ENCODE data around the gene ACADSB. TPM values are rescaled to one million over a fixed set of nuclear protein-coding genes. Genes with fewer than 3 reads are reported as not detected.

Gene ACADSB
- polyA plus RNA-seq, 1 of the 3 experiments (the other 2 are of a cell fraction), result 5.9 TPM

- ChIA-PET CTCF (interaction anchor here (0.8 kb wide), 1 partner anchor 318 kb away, joined by 3 read pairs; no protein-coding TSS in a partner anchor), POLR2A (no interaction called here)
- Histone ChIP-seq H3K4me1 (ENCODE audit: control insufficient read depth in 1 of 2, insufficient read depth in 2 of 2, low read depth in 1 of 2, low read length in 1 of 2) (no peaks in the 10 kb centered on the region), H3K9me2 (no peaks in the 10 kb centered on the region), H3K9me3 (no peaks in the 10 kb centered on the region), H3K36me3 (replicated peaks in 1 of 2; ENCODE audit: control insufficient read depth in 1 of 2, insufficient read depth in 2 of 2, low read length in 1 of 2) (no peaks in the 10 kb centered on the region), H3K9ac (no peak overlapping the region), H3K27ac (ENCODE audit: low read depth in 2 of 2, low read length in 1 of 2) (no peak overlapping the region), H3K79me2 (ENCODE audit: insufficient read depth) (no peaks in the 10 kb centered on the region), H4K20me1 (ENCODE audit: insufficient read depth) (no peaks in the 10 kb centered on the region), H3K4me3 (ENCODE audit: low read depth in 2 of 2, low read length in 1 of 2) (no peak overlapping the region), H3K27me3 (ENCODE audit: insufficient read depth) (no peaks in the 10 kb centered on the region), H3K4me2 (no peak overlapping the region), H2AFZ (ENCODE audit: low read depth) (no peak overlapping the region), H3F3A (replicated peaks; ENCODE audit: insufficient read depth) (no peaks in the 10 kb centered on the region)
- DNase-seq, result no peak
- 90% methylated on average over 2 of the region's 2 CpGs for WGBS (ENCODE audit: low lambda C conversion rate)
- TF ChIP-seq TCF12 (IDR thresholded peaks at IDR 0.05), result no peak
- no peak for TF ChIP-seq NFIC (IDR thresholded peaks at IDR 0.05; ENCODE audit: borderline replicate concordance)
- TF ChIP-seq, protein P1, sequence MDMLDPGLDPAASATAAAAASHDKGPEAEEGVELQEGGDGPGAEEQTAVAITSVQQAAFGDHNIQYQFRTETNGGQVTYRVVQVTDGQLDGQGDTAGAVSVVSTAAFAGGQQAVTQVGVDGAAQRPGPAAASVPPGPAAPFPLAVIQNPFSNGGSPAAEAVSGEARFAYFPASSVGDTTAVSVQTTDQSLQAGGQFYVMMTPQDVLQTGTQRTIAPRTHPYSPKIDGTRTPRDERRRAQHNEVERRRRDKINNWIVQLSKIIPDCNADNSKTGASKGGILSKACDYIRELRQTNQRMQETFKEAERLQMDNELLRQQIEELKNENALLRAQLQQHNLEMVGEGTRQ (IDR thresholded peaks at IDR 0.05; ENCODE audit: borderline replicate concordance, low read depth, low read length), result no peak
- no peak for TF ChIP-seq SIN3A (IDR thresholded peaks at IDR 0.05; ENCODE audit: borderline replicate concordance, low read depth, low read length)
- TF ChIP-seq, protein P2, sequence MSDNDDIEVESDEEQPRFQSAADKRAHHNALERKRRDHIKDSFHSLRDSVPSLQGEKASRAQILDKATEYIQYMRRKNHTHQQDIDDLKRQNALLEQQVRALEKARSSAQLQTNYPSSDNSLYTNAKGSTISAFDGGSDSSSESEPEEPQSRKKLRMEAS (IDR thresholded peaks at IDR 0.05; ENCODE audit: low read depth), result no peak
- TF ChIP-seq, protein P3, sequence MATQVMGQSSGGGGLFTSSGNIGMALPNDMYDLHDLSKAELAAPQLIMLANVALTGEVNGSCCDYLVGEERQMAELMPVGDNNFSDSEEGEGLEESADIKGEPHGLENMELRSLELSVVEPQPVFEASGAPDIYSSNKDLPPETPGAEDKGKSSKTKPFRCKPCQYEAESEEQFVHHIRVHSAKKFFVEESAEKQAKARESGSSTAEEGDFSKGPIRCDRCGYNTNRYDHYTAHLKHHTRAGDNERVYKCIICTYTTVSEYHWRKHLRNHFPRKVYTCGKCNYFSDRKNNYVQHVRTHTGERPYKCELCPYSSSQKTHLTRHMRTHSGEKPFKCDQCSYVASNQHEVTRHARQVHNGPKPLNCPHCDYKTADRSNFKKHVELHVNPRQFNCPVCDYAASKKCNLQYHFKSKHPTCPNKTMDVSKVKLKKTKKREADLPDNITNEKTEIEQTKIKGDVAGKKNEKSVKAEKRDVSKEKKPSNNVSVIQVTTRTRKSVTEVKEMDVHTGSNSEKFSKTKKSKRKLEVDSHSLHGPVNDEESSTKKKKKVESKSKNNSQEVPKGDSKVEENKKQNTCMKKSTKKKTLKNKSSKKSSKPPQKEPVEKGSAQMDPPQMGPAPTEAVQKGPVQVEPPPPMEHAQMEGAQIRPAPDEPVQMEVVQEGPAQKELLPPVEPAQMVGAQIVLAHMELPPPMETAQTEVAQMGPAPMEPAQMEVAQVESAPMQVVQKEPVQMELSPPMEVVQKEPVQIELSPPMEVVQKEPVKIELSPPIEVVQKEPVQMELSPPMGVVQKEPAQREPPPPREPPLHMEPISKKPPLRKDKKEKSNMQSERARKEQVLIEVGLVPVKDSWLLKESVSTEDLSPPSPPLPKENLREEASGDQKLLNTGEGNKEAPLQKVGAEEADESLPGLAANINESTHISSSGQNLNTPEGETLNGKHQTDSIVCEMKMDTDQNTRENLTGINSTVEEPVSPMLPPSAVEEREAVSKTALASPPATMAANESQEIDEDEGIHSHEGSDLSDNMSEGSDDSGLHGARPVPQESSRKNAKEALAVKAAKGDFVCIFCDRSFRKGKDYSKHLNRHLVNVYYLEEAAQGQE (IDR thresholded peaks at IDR 0.05; ENCODE audit: low read depth, low read length), result no peak
- no peak for TF ChIP-seq CHD2 (IDR thresholded peaks at IDR 0.05; ENCODE audit: low read length, partially characterized antibody)
- no peak for TF ChIP-seq USF1 (IDR thresholded peaks at IDR 0.05; ENCODE audit: borderline replicate concordance, low read depth)
- TF ChIP-seq RXRA (IDR thresholded peaks at IDR 0.05; ENCODE audit: borderline replicate concordance, low read depth), result no peak
- no peak for TF ChIP-seq GATA2 (CRISPR knock-in tag; IDR thresholded peaks at IDR 0.05)
- no peak for TF ChIP-seq FOXM1 (IDR thresholded peaks at IDR 0.05; ENCODE audit: low read depth)
- TF ChIP-seq FOSL2 (IDR thresholded peaks at IDR 0.05; ENCODE audit: borderline replicate concordance, low read depth), result no peak
Observed at GRCh38 chr10:123061865-123062264, 53.1 kb downstream of the ACADSB start.

DNA sequence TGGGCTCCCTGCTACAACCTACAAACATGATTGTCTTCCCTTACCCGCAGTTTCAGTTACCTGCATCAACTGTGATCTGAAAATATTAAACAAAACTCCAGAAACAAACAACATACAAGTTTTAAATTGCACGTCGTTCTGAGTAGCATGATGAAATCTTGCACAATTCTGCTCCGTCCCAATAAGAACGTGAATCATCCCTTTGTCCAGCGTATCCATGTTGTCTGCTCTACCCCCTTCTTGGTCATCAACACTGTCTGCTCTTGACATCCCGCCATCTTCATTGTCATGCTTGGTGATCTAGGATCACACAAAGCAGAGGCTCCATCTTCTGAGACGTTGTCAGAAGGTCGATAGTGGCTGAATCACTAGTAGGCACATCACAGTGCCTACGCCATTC lies 53.9 kb downstream of the ACADSB start:
- H2AFZ ChIP-seq (ENCODE audit: low read depth), result no peak overlapping the region
- H3K4me1 ChIP-seq (ENCODE audit: control insufficient read depth in 1 of 2, insufficient read depth in 2 of 2, low read depth in 1 of 2, low read length in 1 of 2), result no peaks in the 10 kb centered on the region
- H3F3A ChIP-seq (replicated peaks; ENCODE audit: insufficient read depth), result no peaks in the 10 kb centered on the region
- no peak overlapping the region for H3K4me2 ChIP-seq
- no peaks in the 10 kb centered on the region for H3K9me3 ChIP-seq
- no peak overlapping the region for H3K27ac ChIP-seq (ENCODE audit: low read depth in 2 of 2, low read length in 1 of 2)
- no peak overlapping the region for H3K9ac ChIP-seq
- H4K20me1 ChIP-seq (ENCODE audit: insufficient read depth), result no peaks in the 10 kb centered on the region
- TF ChIP-seq TAF1 (IDR thresholded peaks at IDR 0.05; ENCODE audit: borderline replicate concordance, low read depth, low read length) (no peak), EP300 (IDR thresholded peaks at IDR 0.05; ENCODE audit: borderline replicate concordance in 1 of 2, low read depth in 1 of 2, low read length in 1 of 2) (no peak), ELF1 (IDR thresholded peaks at IDR 0.05) (no peak)
- TF ChIP-seq, protein P1 (IDR thresholded peaks at IDR 0.05; ENCODE audit: borderline replicate concordance, low read depth, low read length), result no peak
- TF ChIP-seq, protein P4, sequence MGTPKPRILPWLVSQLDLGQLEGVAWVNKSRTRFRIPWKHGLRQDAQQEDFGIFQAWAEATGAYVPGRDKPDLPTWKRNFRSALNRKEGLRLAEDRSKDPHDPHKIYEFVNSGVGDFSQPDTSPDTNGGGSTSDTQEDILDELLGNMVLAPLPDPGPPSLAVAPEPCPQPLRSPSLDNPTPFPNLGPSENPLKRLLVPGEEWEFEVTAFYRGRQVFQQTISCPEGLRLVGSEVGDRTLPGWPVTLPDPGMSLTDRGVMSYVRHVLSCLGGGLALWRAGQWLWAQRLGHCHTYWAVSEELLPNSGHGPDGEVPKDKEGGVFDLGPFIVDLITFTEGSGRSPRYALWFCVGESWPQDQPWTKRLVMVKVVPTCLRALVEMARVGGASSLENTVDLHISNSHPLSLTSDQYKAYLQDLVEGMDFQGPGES (IDR thresholded peaks at IDR 0.05; ENCODE audit: low read depth, low read length), result no peak
- no peak overlapping the region for H3K4me3 ChIP-seq (ENCODE audit: low read depth in 2 of 2, low read length in 1 of 2)
- no peaks in the 10 kb centered on the region for H3K27me3 ChIP-seq (ENCODE audit: insufficient read depth)
- H3K36me3 ChIP-seq (replicated peaks in 1 of 2; ENCODE audit: control insufficient read depth in 1 of 2, insufficient read depth in 2 of 2, low read length in 1 of 2), result no peaks in the 10 kb centered on the region
- no peaks in the 10 kb centered on the region for H3K79me2 ChIP-seq (ENCODE audit: insufficient read depth)
- no peak for DNase-seq
- H3K9me2 ChIP-seq, result no peaks in the 10 kb centered on the region
- ChIA-PET POLR2A (no interaction called here), CTCF (no interaction called here)
- 39% methylated on average over 10 of the region's 10 CpGs for WGBS (ENCODE audit: low lambda C conversion rate)

All from SK-N-SH (cell line).